Motor neuron (in vitro differentiated cells): ENCODE measurements around the gene EFEMP2. TPM values are rescaled to one million over a fixed set of nuclear protein-coding genes. Genes with fewer than 3 reads are reported as not detected.
"Not testable (repeated sequence)": the region's sequence is repeated elsewhere in the genome, so short reads cannot be mapped to it uniquely, and the experiment has no call there.

Experiments
- ATAC-seq, 8 experiments: fragments of 200-7000 bp; cut with Tn5 transposase; replicated peaks in 6 of 8; 2 replicates each; pipeline ENCODE4 v1.8.0; 2021; ENCODE audit warnings: mild to moderate bottlenecking in 8 of 8, moderate library complexity in 8 of 8
- H3K27ac ChIP-seq, 2 donors: fragments of 250-450 bp; sonication (Bioruptor Pico); 2 replicates each; pipeline ENCODE4 v1.9.0; 2021; ENCODE audit warnings: antibody characterized with exemption in 2 of 2, mild to moderate bottlenecking in 2 of 2, moderate library complexity in 1 of 2
- H3K4me1 ChIP-seq, 2 donors: fragments of 250-450 bp; sonication (Bioruptor Pico); replicated peaks in 1 of 2; 2 replicates each; pipeline ENCODE4 v1.6.1; 2021; ENCODE audit warnings: antibody characterized with exemption in 2 of 2, mild to moderate bottlenecking in 2 of 2, moderate library complexity in 1 of 2
- H3K4me3 ChIP-seq, 5 donors: fragments of 250-450 bp; sonication (Bioruptor Pico); 2 replicates each; pipeline ENCODE4 v1.9.0; 2021; ENCODE audit warnings: antibody characterized with exemption in 5 of 5, mild to moderate bottlenecking in 5 of 5, moderate library complexity in 4 of 5
- WGBS, 10 experiments: fragments of 450-650 bp; shearing (Covaris generic); methylation state at CpG; one replicate each; pipeline ENCODE4 v1.0.0; 2022; 5-methylcytosine and 5-hydroxymethylcytosine counted together
- in situ Hi-C, 9 experiments: fragments of 400-800 bp; cut with MboI; loops; one replicate each; pipeline ENCODE4 v1.15.0; 2021; ENCODE audit warnings: low sequenced_read_pairs in 9 of 9, low pct_unique_long_range_greater_than_20kb in 2 of 9; ENCODE audit not compliant: unreplicated experiment in 9 of 9
- total RNA-seq, 8 experiments: library from RNA; unstranded; fragments of 300-600 nt; gene quantifications; 2 replicates each; pipeline versions ENCODE4 v1.2.3 to v1.2.4, GENCODE V29; 2022

EFEMP2 gene
- total RNA-seq, 8 experiments from 2014 or later: 6.9 to 100 (median 10.4) TPM

GRCh38 chr11:65850217-65851082, 22.1 kb downstream of the EFEMP2 start:
- H3K27ac ChIP-seq: no peak overlapping the region
- peak in 7 of 8 experiments; percentile 1 to 13 (median 7) for ATAC-seq

GRCh38 chr11:65849771-65850216, 22.8 kb downstream of the EFEMP2 start:
- peak in 4 of 8 experiments; percentile 0 to 10 (median 7) for ATAC-seq
- no peak overlapping the region for H3K27ac ChIP-seq
- WGBS, 10 experiments: 0 to 80% (median 59%) methylated on average over 1 to 5 of the region's 16 CpGs; no CpG with 5 or more reads in 4 of the 10 experiments

More at GRCh38 chr11:65850217-65851082, 22.1 kb downstream of the EFEMP2 start:
- WGBS, 10 experiments: 60 to 96% (median 86%) methylated on average over 1 to 9 of the region's 20 CpGs; no CpG with 5 or more reads in 5 of the 10 experiments
- H3K4me3 ChIP-seq: no peak overlapping the region
- no peaks in the 10 kb centered on the region for H3K4me1 ChIP-seq
- in situ Hi-C loops: no loop called here

DNA sequence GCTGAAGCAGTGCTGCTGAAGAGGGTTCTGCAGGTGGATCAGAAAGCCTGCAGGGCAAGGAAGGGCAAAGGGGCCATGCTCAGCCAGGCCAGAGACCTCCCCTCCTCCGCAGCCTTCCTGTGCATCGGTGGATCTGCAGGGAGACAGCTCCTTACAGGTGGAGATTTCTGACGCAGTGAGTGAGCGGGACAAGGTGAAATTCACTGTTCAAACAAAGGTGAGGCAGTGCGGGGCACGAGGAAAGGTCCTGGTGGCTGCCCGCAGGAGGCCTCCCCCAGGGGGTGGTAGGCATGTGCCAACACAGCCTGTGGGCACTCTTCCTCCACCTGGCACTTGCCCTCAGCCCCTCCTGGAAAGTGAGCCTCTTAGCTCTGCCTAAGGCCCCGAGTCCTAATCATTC, 23.2 kb downstream of the EFEMP2 start:
- Histone ChIP-seq H3K27ac (no peak overlapping the region), H3K4me1 (no peaks in the 10 kb centered on the region), H3K4me3 (no peak overlapping the region)
- WGBS, 10 experiments: 67 to 100% (median 75%) methylated on average over 1 to 6 of the region's 8 CpGs; no CpG with 5 or more reads in 5 of the 10 experiments
- peak in 2 of 8 experiments; percentile 1 to 5 for ATAC-seq
- in situ Hi-C loops: no loop called here

More at GRCh38 chr11:65849771-65850216, 22.8 kb downstream of the EFEMP2 start:
- Histone ChIP-seq H3K4me3 (no peak overlapping the region), H3K4me1 (no peaks in the 10 kb centered on the region)
- in situ Hi-C loops: no loop called here

DNA sequence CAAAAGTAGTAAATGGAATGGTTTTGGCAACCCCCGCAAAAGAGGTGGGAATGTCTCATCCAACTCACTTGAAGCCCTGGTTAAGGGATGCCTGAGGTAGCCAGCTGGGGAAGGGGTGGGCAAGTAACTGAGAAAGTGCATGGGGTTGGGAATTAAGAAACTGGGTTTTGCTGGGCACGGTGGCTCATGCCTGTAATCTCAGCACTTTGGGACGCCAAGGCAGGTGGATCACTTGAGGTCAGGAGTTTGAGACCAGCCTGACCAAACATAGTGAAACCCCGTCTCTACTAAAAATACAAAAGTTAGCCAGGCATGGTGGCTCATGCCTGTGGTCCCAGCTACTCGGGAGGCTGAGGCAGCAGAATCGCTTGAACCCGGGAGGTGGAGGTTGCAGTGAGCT, 23.9 kb downstream of the EFEMP2 start:
- H3K27ac ChIP-seq, ATAC-seq, H3K4me3 ChIP-seq, in situ Hi-C loops, H3K4me1 ChIP-seq: not testable (repeated sequence)
- WGBS, 10 experiments: 0 to 100% (median 68%) methylated on average over 1 to 5 of the region's 7 CpGs; no CpG with 5 or more reads in 4 of the 10 experiments

DNA sequence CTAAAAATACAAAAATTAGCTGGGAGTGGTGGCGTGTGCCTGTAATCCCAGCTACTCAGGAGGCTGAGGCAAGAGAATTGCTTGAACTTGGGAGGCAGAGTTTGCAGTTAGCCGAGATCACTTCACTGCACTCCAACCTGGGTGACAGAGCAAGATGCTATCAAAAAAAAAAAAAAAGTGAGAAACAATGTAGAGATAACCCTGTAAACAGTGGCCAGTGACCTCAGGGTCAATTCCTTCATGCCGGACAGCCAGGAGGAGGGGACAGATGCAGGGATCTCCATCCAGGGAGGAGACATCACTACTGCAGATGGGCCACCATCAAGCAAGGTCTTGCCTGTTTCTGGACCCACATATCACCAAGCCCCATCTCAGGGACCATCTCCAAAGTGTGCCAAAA, 24.9 kb downstream of the EFEMP2 start:
- in situ Hi-C loops: no loop called here
- 62 to 100% (median 88%) methylated on average over 1 to 3 of the region's 3 CpGs; no CpG with 5 or more reads in 3 of the 10 experiments for WGBS, 10 experiments
- Histone ChIP-seq H3K4me3 (no peak overlapping the region), H3K27ac (no peak overlapping the region), H3K4me1 (no peaks in the 10 kb centered on the region)
- ATAC-seq: peak in 1 of 8 experiments; percentile 0

- no peak overlapping the region for H3K4me3 ChIP-seq
- no peak for ATAC-seq
- WGBS, 10 experiments: 62 to 94% (median 78%) methylated on average over 1 to 8 of the region's 10 CpGs
- H3K4me1 ChIP-seq: no peaks in the 10 kb centered on the region
- in situ Hi-C loops: no loop called here
- no peak overlapping the region for H3K27ac ChIP-seq
Measured at GRCh38 chr11:65844231-65844872, 28.2 kb downstream of the EFEMP2 start.

GRCh38 chr11:65843811-65844210, 28.8 kb downstream of the EFEMP2 start:
- Histone ChIP-seq H3K27ac (no peak overlapping the region), H3K4me3 (no peak overlapping the region), H3K4me1 (no peaks in the 10 kb centered on the region)
- ATAC-seq: no peak
- WGBS, 10 experiments: 62 to 100% (median 98%) methylated on average over 1 to 3 of the region's 3 CpGs; no CpG with 5 or more reads in 2 of the 10 experiments
- in situ Hi-C loops: no loop called here

DNA sequence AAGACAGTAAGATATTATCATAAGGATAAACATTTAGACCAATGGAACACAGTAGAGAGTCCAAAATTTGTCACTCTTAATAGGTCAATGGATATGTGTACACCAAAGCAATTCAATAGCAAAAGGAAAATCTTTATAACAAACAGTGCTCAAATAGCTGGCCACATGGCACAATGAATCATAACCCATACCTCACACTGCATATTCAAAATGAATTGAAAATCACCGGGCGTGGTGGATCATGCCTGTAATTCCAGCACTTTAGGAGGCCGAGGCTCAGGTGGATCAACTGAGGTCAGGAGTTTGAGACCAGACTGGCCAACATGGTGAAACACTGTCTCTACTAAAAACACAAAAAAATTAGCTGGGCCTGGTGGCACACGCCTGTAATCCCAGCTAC, 30.5 kb downstream of the EFEMP2 start:
- in situ Hi-C loops: no loop called here
- peak in 3 of 8 experiments; percentile 9 to 88 (median 80) for ATAC-seq
- no peaks in the 10 kb centered on the region for H3K4me1 ChIP-seq
- no peak overlapping the region for H3K4me3 ChIP-seq
- no peak overlapping the region for H3K27ac ChIP-seq
- 0 to 100% (median 77%) methylated on average over 1 to 3 of the region's 4 CpGs; no CpG with 5 or more reads in 4 of the 10 experiments for WGBS, 10 experiments

DNA sequence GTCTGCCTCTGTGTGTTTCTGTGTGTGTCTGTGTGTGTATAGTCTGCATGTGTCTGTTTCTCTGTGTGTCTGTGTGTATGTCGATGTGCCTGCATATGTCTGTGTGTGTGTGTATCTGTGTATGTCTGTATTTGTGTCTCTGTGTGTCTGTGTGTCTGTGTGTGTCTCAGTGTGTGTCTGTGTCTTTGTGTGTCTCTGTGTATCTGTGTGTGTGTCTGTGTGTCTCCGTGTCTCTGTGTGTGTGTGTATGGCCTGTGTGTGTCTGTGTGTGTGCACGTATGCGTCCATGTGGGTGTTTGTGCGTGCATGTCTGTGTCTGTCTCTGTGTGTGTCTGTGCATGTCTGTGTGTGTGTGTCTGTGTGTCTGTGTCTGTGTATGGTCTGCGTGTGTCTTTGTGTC, 38.4 kb downstream of the EFEMP2 start:
- in situ Hi-C loops: no loop called here
- peak in 2 of 8 experiments; percentile 8 to 26 for ATAC-seq
- 0 to 20% (median 0%) methylated on average over 1 to 4 of the region's 6 CpGs; no CpG with 5 or more reads in 7 of the 10 experiments for WGBS, 10 experiments
- Histone ChIP-seq H3K4me1 (peaks cover 4 to 11% of the 10 kb centered on the region in 2 donors), H3K4me3 (peak overlapping the region; percentile 52 to 72 (median 67)), H3K27ac (no peak overlapping the region)

GRCh38 chr11:65833297-65834030, 39.1 kb downstream of the EFEMP2 start, which contains the start of gene SNX32:
Gene SNX32 (plus strand): TSS chr11:65833963. CDS start chr11:65834066, 103 bp downstream.
- Histone ChIP-seq H3K4me1 (peaks cover 4 to 11% of the 10 kb centered on the region in 2 donors), H3K4me3 (peak within 1 kb of the TSS; percentile 52 to 72 (median 67)), H3K27ac (peak within 1 kb of the TSS in 1 of 2 donors; percentile 32)
- in situ Hi-C loops: no loop called here
- ATAC-seq: peak; percentile 98 to 100 (median 99)
- 0 to 7% (median 3%) methylated on average over 3 to 12 of the region's 63 CpGs; no CpG with 5 or more reads in 6 of the 10 experiments for WGBS, 10 experiments

DNA sequence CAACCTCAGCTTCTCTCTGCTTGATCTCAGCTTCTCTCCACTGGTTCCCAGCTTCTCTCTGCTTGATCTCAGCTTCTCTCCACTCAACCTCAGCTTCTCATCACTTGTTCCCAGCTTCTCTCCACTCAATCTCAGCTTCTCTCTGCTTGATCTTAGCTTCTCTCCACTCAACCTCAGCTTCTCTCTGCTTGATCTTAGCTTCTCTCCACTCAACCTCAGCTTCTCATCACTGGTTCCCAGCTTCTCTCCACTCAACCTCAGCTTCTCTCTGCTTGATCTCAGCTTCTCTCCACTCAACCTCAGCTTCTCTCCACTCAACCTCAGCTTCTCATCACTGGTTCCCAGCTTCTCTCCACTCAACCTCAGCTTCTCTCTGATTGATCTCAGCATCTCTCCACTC, 40.4 kb downstream of the EFEMP2 start:
- H3K4me3 ChIP-seq, H3K27ac ChIP-seq, ATAC-seq, in situ Hi-C loops: not testable (repeated sequence)
- peaks cover 4 to 11% of the 10 kb centered on the region in 2 donors for H3K4me1 ChIP-seq

- 0 to 80% (median 25%) methylated on average over 1 to 3 of the region's 4 CpGs; no CpG with 5 or more reads in 4 of the 10 experiments for WGBS, 10 experiments
- H3K4me1 ChIP-seq: peaks cover 1 to 6% of the 10 kb centered on the region in 2 donors
- in situ Hi-C loops: loop anchor here in 1 of 9 experiments (10.0 kb wide), 1 partner anchor 115 kb away; the partner anchor contains the start of gene KAT5
- no peak overlapping the region for H3K4me3 ChIP-seq
- no peak for ATAC-seq
- H3K27ac ChIP-seq: no peak overlapping the region
Measured at GRCh38 chr11:65829459-65829858, 43.1 kb downstream of the EFEMP2 start.
